Prostate gland (tissue), 2 donors: Measurements from ENCODE around the gene GJA10. TPM values are rescaled to one million over a fixed set of nuclear protein-coding genes. Genes with fewer than 3 reads are reported as not detected.

Experiments
- DNase-seq: peaks from one replicate; pipeline ENCODE4 v3.0.0-alpha.2; 2019; ENCODE audit warnings: low spot score
- H3K27ac ChIP-seq, 2 donors: fragments of 200-600 bp; sonication (generic); 2 replicates each; pipeline ENCODE4 v1.5.1; 2017 to 2019
- H3K27me3 ChIP-seq: fragments of 200-600 bp; sonication (generic); replicated peaks from 2 replicates; pipeline ENCODE4 v1.5.1; 2019; ENCODE audit not compliant: insufficient read depth
- H3K36me3 ChIP-seq, 2 donors: fragments of 200-600 bp; sonication (generic); 1 replicate in 1 of 2; 2 replicates in 1 of 2; pipeline versions ENCODE4 v1.5.1 to v1.8.1; 2017 to 2019
- H3K4me1 ChIP-seq: fragments of 200-600 bp; sonication (generic); replicated peaks from 2 replicates; pipeline ENCODE4 v1.5.1; 2019
- H3K4me3 ChIP-seq, 2 donors: fragments of 200-600 bp; sonication (generic); 2 replicates each; pipeline ENCODE4 v1.5.1; 2017 to 2019
- H3K9me3 ChIP-seq: fragments of 200-600 bp; sonication (generic); 2 replicates; pipeline ENCODE4 v1.5.1; 2017
- POLR2A ChIP-seq: fragments of 450-650 bp; IDR thresholded peaks from one replicate; pipeline ENCODE4 v1.6.1; 2016; ENCODE audit warnings: antibody characterized with exemption, mild to moderate bottlenecking
- POLR2AphosphoS5 ChIP-seq: sonication (generic); formaldehyde crosslinking; IDR thresholded peaks from one replicate; pipeline ENCODE4 v1.6.1; 2017; ENCODE audit warnings: antibody characterized with exemption
- WGBS: methylation state at CpG from one replicate; pipeline ENCODE4 v1.1.5; 2018; 5-methylcytosine and 5-hydroxymethylcytosine counted together
- intact Hi-C: fragments of 100-400 bp; cut with DNase I; formaldehyde crosslinking; loops from one replicate; pipeline ENCODE4 v1.14.2; 2022
- total RNA-seq, 2 donors: library from RNA; depleted of rRNA; stranded (reverse); fragments of >200 nt; gene quantifications; one replicate each; pipeline ENCODE4 v1.1.0, GENCODE V29; 2016
- TF ChIP-seq, protein P1 (sequence below), 4 experiments: fragments of 200-600 bp in 2 of 4; fragments of 450-650 bp in 2 of 4; sonication (generic) in 2 of 4; IDR thresholded peaks; 1 replicate in 3 of 4; 2 replicates in 1 of 4; pipeline ENCODE4 v1.5.1; 2016 to 2019; ENCODE audit warnings: antibody characterized with exemption in 4 of 4, mild to moderate bottlenecking in 2 of 4, moderate library complexity in 2 of 4

GJA10 gene
- total RNA-seq, 2 donors from 2014 or later, result not detected

DNA sequence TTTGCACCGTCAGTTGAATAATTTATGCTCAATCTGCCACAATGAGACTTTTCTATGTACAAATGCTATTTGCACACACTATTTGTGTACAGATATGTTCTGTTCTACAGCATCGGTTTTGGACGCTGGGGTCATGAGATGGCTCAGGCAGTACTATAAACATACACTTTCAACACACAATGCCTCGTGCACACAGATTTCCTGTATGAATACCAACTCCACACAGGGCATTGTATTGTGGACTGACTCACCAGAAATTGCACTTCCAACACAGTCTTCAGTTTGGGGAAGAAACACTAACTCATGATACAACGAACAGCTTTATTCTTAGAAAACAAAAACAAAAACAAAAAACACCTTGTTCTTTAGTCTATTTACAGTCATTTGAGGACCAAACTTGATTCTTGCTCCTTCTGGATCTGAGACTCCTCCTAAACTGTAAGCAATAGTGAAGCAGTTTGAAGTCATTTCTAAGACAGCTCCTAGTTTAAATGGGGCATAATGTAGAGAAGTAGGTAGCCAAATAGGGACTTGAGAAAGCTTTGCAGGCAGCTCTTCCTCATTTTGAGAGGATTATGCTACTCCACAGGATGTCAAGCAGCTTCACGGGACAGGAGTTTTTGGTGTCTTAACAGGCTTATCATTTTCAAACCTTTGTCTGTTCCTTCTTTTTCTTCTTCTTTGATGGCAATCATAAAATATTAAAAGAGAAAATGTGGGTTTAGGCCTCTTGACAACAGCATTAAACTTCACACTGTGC is 33.7 kb downstream of the GJA10 start:
- 84% methylated on average over 6 of the region's 6 CpGs for WGBS
- Histone ChIP-seq H3K4me3 (no peak overlapping the region), H3K27me3 (no peaks in the 10 kb centered on the region), H3K4me1 (no peaks in the 10 kb centered on the region), H3K27ac (no peak overlapping the region), H3K9me3 (no peaks in the 10 kb centered on the region), H3K36me3 (no peaks in the 10 kb centered on the region)
- intact Hi-C loops, result no loop called here
- no peak for DNase-seq
- TF ChIP-seq POLR2AphosphoS5 (no peak), POLR2A (no peak)
- TF ChIP-seq, protein P1, sequence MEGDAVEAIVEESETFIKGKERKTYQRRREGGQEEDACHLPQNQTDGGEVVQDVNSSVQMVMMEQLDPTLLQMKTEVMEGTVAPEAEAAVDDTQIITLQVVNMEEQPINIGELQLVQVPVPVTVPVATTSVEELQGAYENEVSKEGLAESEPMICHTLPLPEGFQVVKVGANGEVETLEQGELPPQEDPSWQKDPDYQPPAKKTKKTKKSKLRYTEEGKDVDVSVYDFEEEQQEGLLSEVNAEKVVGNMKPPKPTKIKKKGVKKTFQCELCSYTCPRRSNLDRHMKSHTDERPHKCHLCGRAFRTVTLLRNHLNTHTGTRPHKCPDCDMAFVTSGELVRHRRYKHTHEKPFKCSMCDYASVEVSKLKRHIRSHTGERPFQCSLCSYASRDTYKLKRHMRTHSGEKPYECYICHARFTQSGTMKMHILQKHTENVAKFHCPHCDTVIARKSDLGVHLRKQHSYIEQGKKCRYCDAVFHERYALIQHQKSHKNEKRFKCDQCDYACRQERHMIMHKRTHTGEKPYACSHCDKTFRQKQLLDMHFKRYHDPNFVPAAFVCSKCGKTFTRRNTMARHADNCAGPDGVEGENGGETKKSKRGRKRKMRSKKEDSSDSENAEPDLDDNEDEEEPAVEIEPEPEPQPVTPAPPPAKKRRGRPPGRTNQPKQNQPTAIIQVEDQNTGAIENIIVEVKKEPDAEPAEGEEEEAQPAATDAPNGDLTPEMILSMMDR (IDR thresholded peaks at IDR 0.05), result no peak

DNA sequence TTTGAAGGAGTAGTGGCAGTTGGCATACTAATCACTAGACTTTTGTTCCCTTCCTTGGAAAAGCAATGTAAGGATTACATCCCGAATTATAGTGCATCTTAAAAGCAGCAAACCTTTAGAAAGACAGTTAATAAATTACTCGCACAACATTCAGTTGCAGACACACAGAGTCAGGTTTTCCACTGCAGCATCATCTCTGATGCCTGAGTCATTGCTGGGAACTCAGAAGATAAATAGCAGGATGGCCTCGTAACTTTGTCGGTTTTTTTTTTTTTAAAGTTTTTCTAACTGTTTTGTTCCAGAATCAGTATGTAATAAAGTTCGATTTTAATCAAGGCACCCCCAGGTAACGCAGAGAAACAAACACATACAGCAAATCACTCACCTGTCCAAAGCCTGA is 34.3 kb downstream of the GJA10 start:
- 69% methylated on average over 6 of the region's 6 CpGs for WGBS
- no peak overlapping the region for H3K27ac ChIP-seq
- DNase-seq, result no peak
- TF ChIP-seq, protein P1 (IDR thresholded peaks at IDR 0.05), result no peak
- TF ChIP-seq POLR2AphosphoS5, result no peak
- TF ChIP-seq POLR2A, result no peak
- no peaks in the 10 kb centered on the region for H3K36me3 ChIP-seq
- no peaks in the 10 kb centered on the region for H3K4me1 ChIP-seq
- H3K4me3 ChIP-seq, result no peak overlapping the region
- intact Hi-C loops, result no loop called here
- H3K27me3 ChIP-seq, result no peaks in the 10 kb centered on the region
- no peaks in the 10 kb centered on the region for H3K9me3 ChIP-seq

DNA sequence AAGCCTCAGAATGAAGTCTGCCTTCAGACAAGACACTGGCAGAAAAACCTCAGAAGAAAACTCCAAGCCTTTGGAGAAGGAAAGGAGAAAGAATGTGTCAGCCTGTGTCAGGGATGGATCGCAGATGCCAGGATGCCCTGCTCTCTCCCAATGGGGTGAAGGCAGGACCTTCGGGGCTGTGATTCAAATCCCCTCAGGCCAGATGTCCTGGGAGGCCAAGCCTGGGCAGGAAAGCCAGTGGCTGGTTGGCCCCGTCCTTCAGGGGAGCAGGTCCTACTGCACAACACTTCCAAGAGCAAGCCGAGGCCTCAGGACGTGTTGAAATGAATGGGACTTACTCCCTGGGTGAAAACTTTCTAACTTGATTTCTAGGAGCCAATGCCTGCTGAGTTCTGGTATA is 36.5 kb downstream of the GJA10 start:
- Histone ChIP-seq H3K27me3 (no peaks in the 10 kb centered on the region), H3K9me3 (no peaks in the 10 kb centered on the region), H3K4me3 (no peak overlapping the region), H3K4me1 (no peaks in the 10 kb centered on the region), H3K36me3 (no peaks in the 10 kb centered on the region), H3K27ac (no peak overlapping the region)
- 95% methylated on average over 5 of the region's 5 CpGs for WGBS
- intact Hi-C loops, result no loop called here
- DNase-seq, result no peak
- TF ChIP-seq POLR2A, result no peak
- TF ChIP-seq, protein P1 (IDR thresholded peaks at IDR 0.05), result no peak
- TF ChIP-seq POLR2AphosphoS5, result no peak

DNA sequence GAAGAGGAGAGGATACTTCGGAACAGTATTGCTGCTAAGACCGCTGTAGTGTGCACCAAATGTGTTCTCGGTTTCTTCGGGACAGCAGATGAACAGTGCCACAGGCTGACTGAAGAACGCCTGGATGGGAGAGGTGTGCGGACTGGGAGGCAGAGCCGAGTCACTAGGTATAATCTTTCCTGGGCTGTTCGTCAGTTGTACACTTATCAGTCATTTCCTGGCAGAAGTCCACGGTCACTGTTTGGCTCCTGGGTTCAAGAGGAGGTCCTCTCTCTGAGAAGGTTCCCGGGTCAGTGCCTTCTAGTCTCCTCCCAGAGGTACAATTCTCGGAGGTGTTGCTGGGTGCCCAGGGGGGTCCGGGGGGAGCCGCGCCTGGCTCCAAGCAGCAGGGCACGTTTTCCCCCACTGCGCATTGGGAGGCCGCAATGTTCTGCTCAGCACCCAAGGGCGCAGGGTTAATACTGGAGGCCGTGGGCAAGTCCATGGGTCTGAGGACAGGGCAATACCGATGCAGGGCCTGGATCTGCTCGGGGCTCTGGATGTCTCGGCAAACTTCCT is 38.1 kb downstream of the GJA10 start:
- no peak for TF ChIP-seq POLR2AphosphoS5
- TF ChIP-seq, protein P1 (IDR thresholded peaks at IDR 0.05), result no peak
- no peak for TF ChIP-seq POLR2A
- intact Hi-C loops, result no loop called here
- no peaks in the 10 kb centered on the region for H3K4me1 ChIP-seq
- WGBS, result 93% methylated on average over 22 of the region's 22 CpGs
- no peaks in the 10 kb centered on the region for H3K36me3 ChIP-seq
- no peak for DNase-seq
- no peaks in the 10 kb centered on the region for H3K27me3 ChIP-seq
- H3K4me3 ChIP-seq, result no peak overlapping the region
- H3K9me3 ChIP-seq, result no peaks in the 10 kb centered on the region
- H3K27ac ChIP-seq, result no peak overlapping the region
